ENCODE measurements around the gene SLCO3A1.

SLCO3A1 gene

DNA sequence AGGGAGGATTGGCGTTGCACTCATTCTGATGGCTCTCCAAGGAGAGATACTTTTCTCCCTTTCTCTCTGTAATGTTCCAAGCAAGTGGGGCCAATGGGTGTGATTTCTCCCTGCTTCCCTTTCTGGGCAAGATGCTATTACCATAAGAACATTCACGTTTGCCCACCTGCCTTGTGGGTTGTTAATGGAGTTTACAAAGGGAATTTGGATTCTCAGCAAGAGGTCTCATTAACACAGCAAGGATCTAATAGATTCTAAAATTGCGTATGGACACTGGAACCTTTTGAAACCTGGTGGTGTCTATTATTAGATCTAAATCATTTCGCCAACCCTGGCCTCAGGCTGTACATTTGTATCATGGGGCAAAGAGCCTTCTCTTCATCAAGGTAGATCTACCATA is 74.1 kb downstream of the SLCO3A1 start:
- DNase-seq (ENCODE audit: low spot score) = no peak
- ChIA-PET CTCF (no interaction called here), POLR2A (ENCODE audit: low non-redundant PET) (no interaction called here)
- H3K27ac ChIP-seq = no peak overlapping the region
- TF ChIP-seq, protein P1, sequence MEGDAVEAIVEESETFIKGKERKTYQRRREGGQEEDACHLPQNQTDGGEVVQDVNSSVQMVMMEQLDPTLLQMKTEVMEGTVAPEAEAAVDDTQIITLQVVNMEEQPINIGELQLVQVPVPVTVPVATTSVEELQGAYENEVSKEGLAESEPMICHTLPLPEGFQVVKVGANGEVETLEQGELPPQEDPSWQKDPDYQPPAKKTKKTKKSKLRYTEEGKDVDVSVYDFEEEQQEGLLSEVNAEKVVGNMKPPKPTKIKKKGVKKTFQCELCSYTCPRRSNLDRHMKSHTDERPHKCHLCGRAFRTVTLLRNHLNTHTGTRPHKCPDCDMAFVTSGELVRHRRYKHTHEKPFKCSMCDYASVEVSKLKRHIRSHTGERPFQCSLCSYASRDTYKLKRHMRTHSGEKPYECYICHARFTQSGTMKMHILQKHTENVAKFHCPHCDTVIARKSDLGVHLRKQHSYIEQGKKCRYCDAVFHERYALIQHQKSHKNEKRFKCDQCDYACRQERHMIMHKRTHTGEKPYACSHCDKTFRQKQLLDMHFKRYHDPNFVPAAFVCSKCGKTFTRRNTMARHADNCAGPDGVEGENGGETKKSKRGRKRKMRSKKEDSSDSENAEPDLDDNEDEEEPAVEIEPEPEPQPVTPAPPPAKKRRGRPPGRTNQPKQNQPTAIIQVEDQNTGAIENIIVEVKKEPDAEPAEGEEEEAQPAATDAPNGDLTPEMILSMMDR (conservative IDR thresholded peaks at IDR 0.05; ENCODE audit: low read depth) = no peak

DNA sequence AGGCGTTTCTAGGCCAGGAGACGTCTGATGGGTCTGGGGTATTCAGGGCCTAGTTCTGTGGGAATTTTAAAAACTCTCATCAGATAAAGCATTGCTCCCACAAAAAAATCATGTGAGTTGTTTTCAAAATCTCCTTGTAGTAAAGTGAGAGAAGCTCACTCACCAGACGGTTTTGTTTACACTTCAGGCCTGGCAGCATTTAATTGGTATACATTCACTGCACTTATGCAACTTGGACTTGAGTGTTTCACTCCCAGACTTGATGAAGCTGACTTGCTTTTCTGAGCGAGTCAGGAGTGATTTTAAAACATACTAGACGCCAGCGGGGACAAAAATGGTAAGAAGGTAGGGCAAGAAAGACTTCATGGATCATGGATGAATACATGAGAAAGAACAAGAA is 75.2 kb downstream of the SLCO3A1 start:
- POLR2A ChIA-PET (ENCODE audit: low non-redundant PET) = no interaction called here
- TF ChIP-seq, protein P1 (conservative IDR thresholded peaks at IDR 0.05; ENCODE audit: low read depth) = no peak
- no peak for DNase-seq (ENCODE audit: low spot score)
- H3K27ac ChIP-seq = no peak overlapping the region
- CTCF ChIA-PET = no interaction called here

DNA sequence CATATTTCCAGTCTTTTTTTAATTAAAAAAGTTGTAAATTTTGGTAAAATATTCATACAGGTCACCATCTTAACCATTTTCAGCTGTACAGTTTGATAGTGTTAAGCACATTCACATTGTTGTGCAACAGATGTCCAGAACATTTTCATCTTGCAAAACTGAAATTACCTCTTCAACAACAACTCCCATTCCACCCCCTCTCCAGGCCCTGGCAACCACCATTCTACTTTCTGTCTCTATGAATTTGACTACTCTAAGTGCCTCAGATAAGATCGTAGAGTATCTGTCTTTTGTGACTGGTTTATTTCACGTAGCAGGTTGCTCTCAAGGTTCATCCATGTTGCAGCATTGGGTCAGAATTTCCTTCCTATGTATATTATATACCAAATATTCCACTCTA is 76.0 kb downstream of the SLCO3A1 start:
- no peak overlapping the region for H3K27ac ChIP-seq
- POLR2A ChIA-PET (ENCODE audit: low non-redundant PET) = no interaction called here
- CTCF ChIA-PET = no interaction called here
- TF ChIP-seq, protein P1 (conservative IDR thresholded peaks at IDR 0.05; ENCODE audit: low read depth) = no peak
- no peak for DNase-seq (ENCODE audit: low spot score)

DNA sequence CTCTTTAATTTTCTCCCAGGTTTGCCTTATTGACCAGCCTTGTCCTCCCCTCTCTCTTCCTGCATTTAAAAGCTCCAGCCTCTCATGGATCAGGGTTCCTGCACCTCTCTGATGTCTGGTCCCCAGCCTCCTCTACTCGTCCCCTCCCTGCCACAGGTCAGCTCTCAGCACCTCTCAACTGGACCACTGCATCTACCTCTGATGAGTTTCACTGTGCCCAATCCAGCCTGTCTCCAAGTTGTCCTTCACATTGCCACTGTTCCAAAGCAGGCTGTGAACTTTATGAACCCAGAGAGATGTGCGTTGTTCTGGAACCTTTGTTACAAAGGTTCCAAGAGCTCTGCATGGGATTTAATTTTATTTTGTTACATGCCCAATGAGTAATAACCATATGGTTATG is 76.6 kb downstream of the SLCO3A1 start:
- no peak for DNase-seq (ENCODE audit: low spot score)
- H3K27ac ChIP-seq = no peak overlapping the region
- TF ChIP-seq, protein P1 (conservative IDR thresholded peaks at IDR 0.05; ENCODE audit: low read depth) = no peak
- ChIA-PET CTCF (interaction anchor here (1.0 kb wide), 1 partner anchor 77 kb away, joined by 6 read pairs; the partner anchor contains the start of gene SLCO3A1), POLR2A (ENCODE audit: low non-redundant PET) (no interaction called here)

DNA sequence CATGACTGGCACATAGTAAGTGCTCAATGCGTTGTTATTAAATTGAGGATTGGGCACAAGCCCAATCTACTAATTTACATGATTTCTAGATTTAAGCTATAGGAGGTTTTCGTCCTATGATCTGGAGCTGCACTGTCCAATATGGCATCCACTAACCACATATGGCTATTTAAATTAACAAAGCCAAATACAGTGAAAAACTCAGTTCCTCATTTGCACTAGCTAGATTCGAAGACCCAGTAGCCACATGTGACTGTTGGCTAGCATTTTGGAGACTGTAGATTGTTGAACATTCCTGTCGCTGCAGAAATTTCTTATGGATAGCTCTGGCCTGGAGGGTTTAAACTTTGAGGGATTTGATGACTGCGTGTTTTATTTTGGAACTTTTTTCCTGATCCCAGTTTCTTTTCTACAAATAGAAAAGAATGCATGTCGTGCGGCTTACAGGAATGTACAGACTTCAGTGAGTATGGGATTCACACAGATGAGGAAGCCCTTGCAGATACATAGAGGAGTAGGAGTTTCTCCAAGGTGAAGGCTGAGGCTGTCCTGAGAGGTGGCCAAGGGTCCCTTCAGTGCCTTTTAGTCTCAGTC is 82.8 kb downstream of the SLCO3A1 start:
- no peak overlapping the region for H3K27ac ChIP-seq
- TF ChIP-seq, protein P1 (conservative IDR thresholded peaks at IDR 0.05; ENCODE audit: low read depth) = no peak
- no peak for DNase-seq (ENCODE audit: low spot score)
- CTCF ChIA-PET = interaction anchor here (1.0 kb wide), 1 partner anchor 141 kb away, joined by 3 read pairs; no protein-coding TSS in a partner anchor
- POLR2A ChIA-PET (ENCODE audit: low non-redundant PET) = no interaction called here

DNA sequence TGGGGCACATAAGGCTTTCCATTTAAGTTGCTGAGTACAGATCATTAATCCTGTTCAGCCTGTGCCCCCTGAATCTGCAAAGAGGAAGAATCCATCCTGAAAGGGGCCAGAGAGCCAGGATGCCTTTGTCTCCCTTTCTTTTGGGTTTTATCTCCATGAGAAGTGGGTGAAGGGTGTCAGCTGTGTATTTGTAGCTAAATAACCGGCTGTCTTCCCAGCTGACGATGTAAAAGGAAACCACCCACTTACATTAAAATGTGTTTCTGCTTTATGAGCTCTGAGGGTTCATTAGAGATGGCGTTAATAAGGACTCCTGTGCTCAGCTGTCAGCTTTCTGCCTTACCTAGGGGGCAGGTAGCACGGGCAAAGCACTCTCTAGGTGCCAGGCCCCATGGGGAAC is 83.4 kb downstream of the SLCO3A1 start:
- CTCF ChIA-PET = interaction anchor here (1.0 kb wide), 1 partner anchor 141 kb away, joined by 3 read pairs; no protein-coding TSS in a partner anchor
- DNase-seq (ENCODE audit: low spot score) = no peak
- POLR2A ChIA-PET (ENCODE audit: low non-redundant PET) = no interaction called here
- H3K27ac ChIP-seq = no peak overlapping the region
- TF ChIP-seq, protein P1 (conservative IDR thresholded peaks at IDR 0.05; ENCODE audit: low read depth) = no peak
